IMR-90 (cell line): Measurements from ENCODE around the gene TMEM218.

Experiments
- BHLHE40 ChIP-seq: fragments of 150-350 bp; IDR thresholded peaks from 2 replicates; pipeline ENCODE4 v1.6.1; 2016; ENCODE audit warnings: mild to moderate bottlenecking, low read depth, low read length
- CHD1 ChIP-seq: IDR thresholded peaks from 2 replicates; pipeline ENCODE4 v1.6.1; 2012; ENCODE audit warnings: low read depth, low read length, improper control_type of control experiment
- POLR2A ChIP-seq: IDR thresholded peaks from 2 replicates; pipeline ENCODE4 v1.6.1; 2012; ENCODE audit warnings: mild to moderate bottlenecking, low read depth, low read length
- RAD21 ChIP-seq: IDR thresholded peaks from 2 replicates; pipeline ENCODE4 v1.6.1; 2012; ENCODE audit warnings: low read length, improper control_type of control experiment
- RCOR1 ChIP-seq: IDR thresholded peaks from 2 replicates; pipeline ENCODE4 v1.6.1; 2012; ENCODE audit warnings: mild to moderate bottlenecking, low read length, improper control_type of control experiment; ENCODE audit not compliant: insufficient replicate concordance
- USF2 ChIP-seq: fragments of 150-350 bp; IDR thresholded peaks from 2 replicates; pipeline ENCODE4 v1.6.1; 2017; ENCODE audit warnings: mild to moderate bottlenecking, antibody characterized with exemption, low read length, low read depth
- TF ChIP-seq, protein P1 (sequence below): conservative IDR thresholded peaks from 2 replicates; pipeline ENCODE4 v1.5.1; 2012; ENCODE audit warnings: mild to moderate bottlenecking, low read depth, low read length, improper control_type of control experiment

DNA sequence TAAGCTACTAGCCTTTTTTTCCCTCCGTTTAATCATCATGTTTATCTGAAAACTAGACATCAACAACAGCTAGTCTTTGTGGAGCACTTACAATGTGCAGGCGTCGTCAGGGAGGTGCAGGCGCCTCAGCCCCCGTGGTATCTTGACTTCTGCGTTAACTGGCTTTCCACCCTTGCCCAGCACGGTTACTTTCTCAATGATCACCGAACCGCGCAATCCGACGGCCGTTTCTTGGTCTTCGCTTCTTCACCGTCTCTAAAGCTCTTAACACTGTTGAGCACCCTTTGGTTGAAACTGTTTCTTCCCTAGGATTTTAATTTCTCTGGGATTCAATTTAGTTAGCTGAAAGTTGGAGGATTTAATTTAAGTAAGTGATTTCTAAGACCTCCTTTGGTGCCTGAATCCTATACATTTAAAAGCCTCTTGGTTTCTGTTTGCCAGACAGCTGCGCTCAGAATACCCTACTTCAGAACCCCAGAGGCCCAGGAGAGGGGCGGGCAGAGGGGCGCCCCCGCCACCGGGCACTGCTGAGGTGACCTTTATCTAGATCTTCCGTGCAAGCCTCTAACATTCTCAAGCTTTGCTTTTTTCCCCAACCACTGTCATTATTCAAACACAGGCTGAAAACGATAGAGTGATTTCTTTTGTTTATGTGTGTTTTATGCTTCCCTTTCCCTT lies 18.0 kb upstream of the TMEM218 start:
- no peak for TF ChIP-seq POLR2A
- TF ChIP-seq, protein P1, sequence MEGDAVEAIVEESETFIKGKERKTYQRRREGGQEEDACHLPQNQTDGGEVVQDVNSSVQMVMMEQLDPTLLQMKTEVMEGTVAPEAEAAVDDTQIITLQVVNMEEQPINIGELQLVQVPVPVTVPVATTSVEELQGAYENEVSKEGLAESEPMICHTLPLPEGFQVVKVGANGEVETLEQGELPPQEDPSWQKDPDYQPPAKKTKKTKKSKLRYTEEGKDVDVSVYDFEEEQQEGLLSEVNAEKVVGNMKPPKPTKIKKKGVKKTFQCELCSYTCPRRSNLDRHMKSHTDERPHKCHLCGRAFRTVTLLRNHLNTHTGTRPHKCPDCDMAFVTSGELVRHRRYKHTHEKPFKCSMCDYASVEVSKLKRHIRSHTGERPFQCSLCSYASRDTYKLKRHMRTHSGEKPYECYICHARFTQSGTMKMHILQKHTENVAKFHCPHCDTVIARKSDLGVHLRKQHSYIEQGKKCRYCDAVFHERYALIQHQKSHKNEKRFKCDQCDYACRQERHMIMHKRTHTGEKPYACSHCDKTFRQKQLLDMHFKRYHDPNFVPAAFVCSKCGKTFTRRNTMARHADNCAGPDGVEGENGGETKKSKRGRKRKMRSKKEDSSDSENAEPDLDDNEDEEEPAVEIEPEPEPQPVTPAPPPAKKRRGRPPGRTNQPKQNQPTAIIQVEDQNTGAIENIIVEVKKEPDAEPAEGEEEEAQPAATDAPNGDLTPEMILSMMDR = no peak
- TF ChIP-seq USF2 = no peak
- TF ChIP-seq RCOR1 = no peak
- TF ChIP-seq RAD21 = no peak
- no peak for TF ChIP-seq BHLHE40
- TF ChIP-seq CHD1 = no peak
